Measurements from ENCODE around the gene DRAM2. TPM values are rescaled to one million over a fixed set of nuclear protein-coding genes. Genes with fewer than 3 reads are reported as not detected.
A peak's percentile ranks its signal among the peaks of the same experiment; 100 is the strongest.

DRAM2 gene
- 29.8 to 37.9 TPM (median 30.3 TPM) in 3 replicates for total RNA-seq

DNA sequence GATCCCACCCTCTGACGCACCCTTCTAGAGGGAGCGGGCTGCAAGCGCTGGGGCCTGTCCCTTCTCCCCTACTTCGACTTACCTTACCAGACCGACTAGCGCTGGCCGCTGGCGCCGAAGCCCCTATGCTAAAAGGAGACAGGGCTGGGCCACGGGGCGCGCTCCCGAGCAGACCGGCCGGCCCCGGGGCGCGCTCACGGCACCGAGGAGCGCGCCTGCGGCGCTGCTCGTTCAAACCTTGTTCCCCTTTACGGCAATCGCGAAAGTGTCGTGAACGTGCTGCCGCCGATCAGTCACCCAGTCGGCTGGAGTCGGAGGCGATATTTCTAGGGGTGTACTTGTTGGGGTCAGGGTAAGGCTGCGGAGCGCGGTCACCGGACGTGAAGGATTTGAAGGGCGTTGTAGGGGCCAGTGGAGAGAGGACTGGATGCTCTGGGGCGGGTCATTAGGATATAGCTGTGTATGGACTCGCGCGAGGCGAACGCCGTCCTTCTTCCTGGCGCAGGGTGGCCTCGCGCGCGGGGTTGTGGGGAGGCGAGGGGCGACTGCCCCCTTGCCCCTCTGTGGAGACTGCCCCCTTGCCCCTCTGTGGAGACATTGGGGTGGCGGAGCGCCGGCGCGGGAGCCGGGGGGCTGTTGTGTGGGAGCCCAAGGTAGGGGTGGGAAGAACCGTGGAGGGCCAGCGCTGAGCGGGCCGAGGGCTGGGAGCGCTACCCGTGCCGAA is at the start of gene DRAM2, which contains the start of gene CEPT1:
TSS of gene DRAM2 (minus strand) at position 138 of the 724 bp plus-strand sequence. CDS start 8,539 bp downstream, outside the sequence.
TSS of gene CEPT1 (plus strand) at position 268 of the 724 bp plus-strand sequence. CDS start 7,492 bp downstream, outside the sequence.
- TF ChIP-seq, protein P1, sequence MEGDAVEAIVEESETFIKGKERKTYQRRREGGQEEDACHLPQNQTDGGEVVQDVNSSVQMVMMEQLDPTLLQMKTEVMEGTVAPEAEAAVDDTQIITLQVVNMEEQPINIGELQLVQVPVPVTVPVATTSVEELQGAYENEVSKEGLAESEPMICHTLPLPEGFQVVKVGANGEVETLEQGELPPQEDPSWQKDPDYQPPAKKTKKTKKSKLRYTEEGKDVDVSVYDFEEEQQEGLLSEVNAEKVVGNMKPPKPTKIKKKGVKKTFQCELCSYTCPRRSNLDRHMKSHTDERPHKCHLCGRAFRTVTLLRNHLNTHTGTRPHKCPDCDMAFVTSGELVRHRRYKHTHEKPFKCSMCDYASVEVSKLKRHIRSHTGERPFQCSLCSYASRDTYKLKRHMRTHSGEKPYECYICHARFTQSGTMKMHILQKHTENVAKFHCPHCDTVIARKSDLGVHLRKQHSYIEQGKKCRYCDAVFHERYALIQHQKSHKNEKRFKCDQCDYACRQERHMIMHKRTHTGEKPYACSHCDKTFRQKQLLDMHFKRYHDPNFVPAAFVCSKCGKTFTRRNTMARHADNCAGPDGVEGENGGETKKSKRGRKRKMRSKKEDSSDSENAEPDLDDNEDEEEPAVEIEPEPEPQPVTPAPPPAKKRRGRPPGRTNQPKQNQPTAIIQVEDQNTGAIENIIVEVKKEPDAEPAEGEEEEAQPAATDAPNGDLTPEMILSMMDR (IDR thresholded peaks at IDR 0.05; ENCODE audit: unreplicated experiment): no peak
- H3K36me3 Mint-ChIP-seq: no peaks in the 10 kb centered on the region
- peak within 1 kb of the TSS; percentile 98 for H3K27ac Mint-ChIP-seq
- H3K9me3 Mint-ChIP-seq: no peaks in the 10 kb centered on the region
- H3K27me3 Mint-ChIP-seq (ENCODE audit: low read depth): no peaks in the 10 kb centered on the region
- H3K4me1 Mint-ChIP-seq: peaks cover 28% of the 10 kb centered on the region
- peak within 1 kb of the TSS; percentile 100 for H3K4me3 Mint-ChIP-seq
- DNase-seq (ENCODE audit: low spot score in 2 of 2, unreplicated experiment in 2 of 2): peak; percentile 81 to 92

DNA sequence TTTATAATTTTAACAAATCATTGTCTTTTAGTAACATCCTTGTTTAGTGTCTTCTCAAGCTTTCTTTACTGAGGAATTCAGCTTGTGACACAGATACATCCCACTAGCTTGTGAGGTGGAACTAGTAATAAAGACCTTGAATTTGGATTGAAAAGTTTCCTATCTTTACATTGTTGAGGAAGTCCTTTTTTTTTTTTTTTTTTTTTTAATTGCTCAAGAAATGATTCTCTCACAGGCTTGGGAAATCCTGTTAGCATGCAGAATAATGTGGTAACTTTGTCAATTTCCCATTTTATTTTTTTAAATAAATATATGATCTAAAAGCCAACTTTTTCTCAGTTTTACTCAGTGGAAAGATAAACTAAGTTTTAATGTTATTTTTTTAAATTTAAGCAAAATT is 44.8 kb upstream of the DRAM2 start:
- TF ChIP-seq, protein P1 (IDR thresholded peaks at IDR 0.05; ENCODE audit: unreplicated experiment): no peak
- H3K36me3 Mint-ChIP-seq: peaks cover 27% of the 10 kb centered on the region
- H3K9me3 Mint-ChIP-seq: no peaks in the 10 kb centered on the region
- DNase-seq (ENCODE audit: low spot score in 2 of 2, unreplicated experiment in 2 of 2): no peak
- H3K4me1 Mint-ChIP-seq: no peaks in the 10 kb centered on the region
- H3K27me3 Mint-ChIP-seq (ENCODE audit: low read depth): no peaks in the 10 kb centered on the region
- H3K4me3 Mint-ChIP-seq: no peak overlapping the region
- H3K27ac Mint-ChIP-seq: no peak overlapping the region

- no peak for DNase-seq (ENCODE audit: low spot score in 2 of 2, unreplicated experiment in 2 of 2)
- no peaks in the 10 kb centered on the region for H3K4me1 Mint-ChIP-seq
- no peak overlapping the region for H3K4me3 Mint-ChIP-seq
- no peaks in the 10 kb centered on the region for H3K9me3 Mint-ChIP-seq
- H3K27ac Mint-ChIP-seq: no peak overlapping the region
- TF ChIP-seq, protein P1 (IDR thresholded peaks at IDR 0.05; ENCODE audit: unreplicated experiment): no peak
- H3K36me3 Mint-ChIP-seq: peaks cover 23% of the 10 kb centered on the region
- no peaks in the 10 kb centered on the region for H3K27me3 Mint-ChIP-seq (ENCODE audit: low read depth)
These were observed 43.6 kb upstream of the DRAM2 start for GRCh38 chr1:111183308-111184069.

- no peak for DNase-seq (ENCODE audit: low spot score in 2 of 2, unreplicated experiment in 2 of 2)
- Mint-ChIP-seq H3K27ac (no peak overlapping the region), H3K4me3 (no peak overlapping the region), H3K27me3 (ENCODE audit: low read depth) (no peaks in the 10 kb centered on the region), H3K9me3 (no peaks in the 10 kb centered on the region), H3K4me1 (no peaks in the 10 kb centered on the region), H3K36me3 (peaks cover 17% of the 10 kb centered on the region)
- TF ChIP-seq, protein P1 (IDR thresholded peaks at IDR 0.05; ENCODE audit: unreplicated experiment): no peak
These were observed 42.2 kb upstream of the DRAM2 start for GRCh38 chr1:111182052-111182451.

GRCh38 chr1:111179968-111180533 is 40.2 kb upstream of the DRAM2 start:
- DNase-seq (ENCODE audit: low spot score in 2 of 2, unreplicated experiment in 2 of 2): no peak
- TF ChIP-seq, protein P1 (IDR thresholded peaks at IDR 0.05; ENCODE audit: unreplicated experiment): no peak
- Mint-ChIP-seq H3K4me1 (no peaks in the 10 kb centered on the region), H3K27me3 (ENCODE audit: low read depth) (no peaks in the 10 kb centered on the region), H3K27ac (no peak overlapping the region), H3K4me3 (no peak overlapping the region), H3K9me3 (no peaks in the 10 kb centered on the region), H3K36me3 (peaks cover 18% of the 10 kb centered on the region)
